ENCODE data around the gene NACAD. TPM values are rescaled to one million over a fixed set of nuclear protein-coding genes. Genes with fewer than 3 reads are reported as not detected.

Gene NACAD
- total RNA-seq, 1 donor from 2014 or later, result 11.4 TPM

DNA sequence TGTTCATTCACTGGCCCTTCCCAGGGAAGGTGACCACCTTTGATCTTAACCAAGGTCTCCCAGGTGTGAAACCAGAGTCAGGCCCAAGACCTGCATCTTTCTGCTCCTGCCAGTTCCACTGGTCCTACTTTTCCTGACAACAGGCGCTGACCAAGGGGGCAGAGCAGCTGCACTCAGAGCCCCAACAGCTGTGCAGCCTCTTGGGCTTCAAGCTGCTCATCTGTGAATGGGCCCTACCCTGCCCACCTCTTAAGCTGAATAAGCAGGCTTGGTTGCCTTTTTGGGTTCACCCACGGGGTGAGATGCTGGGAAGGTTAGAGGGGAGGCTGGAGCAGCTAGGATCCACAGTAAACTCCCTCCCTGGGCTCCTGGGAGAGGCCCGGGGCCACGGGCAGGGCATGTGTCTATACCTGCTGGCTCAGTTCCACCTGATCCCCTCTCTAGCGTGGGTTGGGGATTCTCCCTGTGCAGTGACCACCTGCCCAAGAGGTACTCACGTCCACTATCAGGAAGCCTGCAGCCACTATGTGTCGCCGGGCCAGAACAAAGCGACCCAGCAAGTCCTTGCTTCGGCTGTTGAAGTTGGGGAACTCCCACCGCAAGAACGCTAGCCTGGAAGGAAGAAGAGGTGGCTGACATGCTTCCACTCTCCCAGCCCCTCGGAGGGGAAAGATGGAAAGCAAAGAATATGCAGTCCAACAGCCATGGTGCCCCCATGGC, 12.2 kb upstream of the NACAD start:
- no peak overlapping the region for H3K27ac Mint-ChIP-seq
- peaks cover 5% of the 10 kb centered on the region for H3K36me3 Mint-ChIP-seq

GRCh38 chr7:45099891-45100760, 11.4 kb upstream of the NACAD start:
- TF ChIP-seq, protein P1, sequence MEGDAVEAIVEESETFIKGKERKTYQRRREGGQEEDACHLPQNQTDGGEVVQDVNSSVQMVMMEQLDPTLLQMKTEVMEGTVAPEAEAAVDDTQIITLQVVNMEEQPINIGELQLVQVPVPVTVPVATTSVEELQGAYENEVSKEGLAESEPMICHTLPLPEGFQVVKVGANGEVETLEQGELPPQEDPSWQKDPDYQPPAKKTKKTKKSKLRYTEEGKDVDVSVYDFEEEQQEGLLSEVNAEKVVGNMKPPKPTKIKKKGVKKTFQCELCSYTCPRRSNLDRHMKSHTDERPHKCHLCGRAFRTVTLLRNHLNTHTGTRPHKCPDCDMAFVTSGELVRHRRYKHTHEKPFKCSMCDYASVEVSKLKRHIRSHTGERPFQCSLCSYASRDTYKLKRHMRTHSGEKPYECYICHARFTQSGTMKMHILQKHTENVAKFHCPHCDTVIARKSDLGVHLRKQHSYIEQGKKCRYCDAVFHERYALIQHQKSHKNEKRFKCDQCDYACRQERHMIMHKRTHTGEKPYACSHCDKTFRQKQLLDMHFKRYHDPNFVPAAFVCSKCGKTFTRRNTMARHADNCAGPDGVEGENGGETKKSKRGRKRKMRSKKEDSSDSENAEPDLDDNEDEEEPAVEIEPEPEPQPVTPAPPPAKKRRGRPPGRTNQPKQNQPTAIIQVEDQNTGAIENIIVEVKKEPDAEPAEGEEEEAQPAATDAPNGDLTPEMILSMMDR (IDR thresholded peaks at IDR 0.05; ENCODE audit: unreplicated experiment), result no peak
- H3K4me1 Mint-ChIP-seq, result no peaks in the 10 kb centered on the region
- H3K4me3 Mint-ChIP-seq, result no peak overlapping the region
- no peak for DNase-seq (ENCODE audit: low spot score in 2 of 2, unreplicated experiment in 2 of 2)
- no peaks in the 10 kb centered on the region for H3K9me3 Mint-ChIP-seq
- H3K27ac Mint-ChIP-seq, result no peak overlapping the region
- no peaks in the 10 kb centered on the region for H3K27me3 Mint-ChIP-seq (ENCODE audit: low read depth)
- H3K36me3 Mint-ChIP-seq, result peaks cover 5% of the 10 kb centered on the region

More for the DNA sequence above, 12.2 kb upstream of the NACAD start:
- H3K9me3 Mint-ChIP-seq, result no peaks in the 10 kb centered on the region
- H3K4me1 Mint-ChIP-seq, result no peaks in the 10 kb centered on the region
- DNase-seq (ENCODE audit: low spot score in 2 of 2, unreplicated experiment in 2 of 2), result no peak
- H3K27me3 Mint-ChIP-seq (ENCODE audit: low read depth), result no peaks in the 10 kb centered on the region
- no peak overlapping the region for H3K4me3 Mint-ChIP-seq
- TF ChIP-seq, protein P1 (IDR thresholded peaks at IDR 0.05; ENCODE audit: unreplicated experiment), result no peak

DNA sequence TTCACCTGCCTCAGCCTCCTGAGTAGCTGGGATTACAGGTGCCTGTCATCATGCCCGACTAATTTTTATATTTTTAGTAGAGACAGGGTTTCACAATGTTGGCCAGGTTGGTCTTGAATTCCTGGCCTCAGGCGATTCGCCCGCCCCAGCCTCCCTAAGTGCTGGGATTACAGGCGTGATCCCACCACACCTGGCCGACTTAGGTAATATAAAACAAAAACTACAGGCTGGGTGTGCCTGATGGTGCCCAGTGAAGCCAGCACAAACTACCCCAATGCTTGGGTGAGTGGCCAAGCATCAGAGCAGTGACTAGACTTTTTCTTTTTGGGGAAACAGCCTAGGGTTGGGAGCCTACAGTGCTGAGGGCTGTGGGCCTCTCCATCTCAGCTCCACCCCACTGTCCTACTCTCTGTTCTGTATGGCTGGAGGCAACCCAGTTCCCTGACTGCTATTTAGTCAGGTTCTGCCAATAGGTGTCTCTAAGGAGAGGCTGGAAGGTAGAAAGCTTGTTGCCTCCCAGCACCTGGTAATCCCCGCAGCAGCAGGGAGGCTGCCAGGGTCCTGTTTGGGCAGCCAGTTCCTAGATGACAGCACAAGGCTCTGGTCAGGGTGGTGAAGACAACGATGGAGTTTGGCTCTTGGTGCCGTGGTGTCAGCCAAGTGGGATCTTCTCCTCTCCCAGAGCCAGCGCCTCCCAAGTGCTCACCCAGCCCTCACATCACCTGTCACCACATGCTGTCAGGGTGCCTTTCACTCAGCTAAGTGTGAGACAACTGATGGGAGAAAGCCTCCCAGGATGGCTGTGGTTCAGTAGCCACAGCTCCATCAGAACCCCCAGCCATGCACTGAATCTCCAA, 10.4 kb upstream of the NACAD start:
- H3K4me1 Mint-ChIP-seq, result no peaks in the 10 kb centered on the region
- no peak overlapping the region for H3K27ac Mint-ChIP-seq
- H3K36me3 Mint-ChIP-seq, result peaks cover 5% of the 10 kb centered on the region
- TF ChIP-seq, protein P1 (IDR thresholded peaks at IDR 0.05; ENCODE audit: unreplicated experiment), result no peak
- H3K27me3 Mint-ChIP-seq (ENCODE audit: low read depth), result no peaks in the 10 kb centered on the region
- H3K9me3 Mint-ChIP-seq, result no peaks in the 10 kb centered on the region
- no peak overlapping the region for H3K4me3 Mint-ChIP-seq
- DNase-seq (ENCODE audit: low spot score in 2 of 2, unreplicated experiment in 2 of 2), result no peak

DNA sequence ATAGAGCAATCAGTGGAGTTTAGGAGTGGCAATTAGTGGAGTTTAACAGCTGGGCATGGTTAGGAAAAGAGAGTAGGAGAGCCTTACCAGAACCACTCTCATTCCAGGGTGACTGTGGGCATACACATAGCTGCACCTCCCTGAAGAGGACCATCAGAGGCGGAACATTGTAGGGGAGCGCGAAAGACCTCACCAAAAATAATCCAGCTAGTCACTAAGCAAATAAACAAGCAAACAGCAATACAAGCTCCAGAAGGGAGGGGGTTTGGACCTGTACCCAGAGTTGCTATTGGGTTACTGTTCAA, 4.1 kb upstream of the NACAD start:
- TF ChIP-seq, protein P1 (IDR thresholded peaks at IDR 0.05; ENCODE audit: unreplicated experiment), result no peak
- H3K4me1 Mint-ChIP-seq, result no peaks in the 10 kb centered on the region
- H3K36me3 Mint-ChIP-seq, result no peaks in the 10 kb centered on the region
- no peak overlapping the region for H3K4me3 Mint-ChIP-seq
- peaks cover 30% of the 10 kb centered on the region for H3K27me3 Mint-ChIP-seq (ENCODE audit: low read depth)
- no peak for DNase-seq (ENCODE audit: low spot score in 2 of 2, unreplicated experiment in 2 of 2)
- no peak overlapping the region for H3K27ac Mint-ChIP-seq
- H3K9me3 Mint-ChIP-seq, result peaks cover 4% of the 10 kb centered on the region

GRCh38 chr7:45092100-45092930, 3.5 kb upstream of the NACAD start:
- TF ChIP-seq, protein P1 (IDR thresholded peaks at IDR 0.05; ENCODE audit: unreplicated experiment), result no peak

More at GRCh38 chr7:45092100-45092930, 3.5 kb upstream of the NACAD start:
- DNase-seq (ENCODE audit: low spot score in 2 of 2, unreplicated experiment in 2 of 2), result no peak
- H3K9me3 Mint-ChIP-seq, result peaks cover 4% of the 10 kb centered on the region
- no peak overlapping the region for H3K4me3 Mint-ChIP-seq
- H3K36me3 Mint-ChIP-seq, result no peaks in the 10 kb centered on the region
- H3K4me1 Mint-ChIP-seq, result no peaks in the 10 kb centered on the region
- H3K27ac Mint-ChIP-seq, result no peak overlapping the region
- H3K27me3 Mint-ChIP-seq (ENCODE audit: low read depth), result peaks cover 31% of the 10 kb centered on the region
